K562 (cell line): Measurements from ENCODE around the gene HSPB6. TPM values are rescaled to one million over a fixed set of nuclear protein-coding genes. Genes with fewer than 3 reads are reported as not detected.

Experiments
- CHD4 ChIP-seq: fragments of 200-600 bp; sonication (generic); IDR thresholded peaks from 3 replicates; pipeline ENCODE4 v1.6.1; 2012; ENCODE audit warnings: low read depth, mild to moderate bottlenecking, mixed read lengths, low read length, inconsistent platforms; ENCODE audit not compliant: insufficient read depth, insufficient replicate concordance, poor library complexity, severe bottlenecking
- CXXC5 ChIP-seq: fragments of 250-450 bp; sonication (Bioruptor Pico); IDR thresholded peaks from 2 replicates; pipeline ENCODE4 v1.8.0; 2022; ENCODE audit warnings: inconsistent platforms, mild to moderate bottlenecking, moderate library complexity
- E2F4 ChIP-seq: sonication (generic); formaldehyde crosslinking; IDR thresholded peaks from 2 replicates; pipeline ENCODE4 v1.8.0; 2022; ENCODE audit warnings: mild to moderate bottlenecking, low read depth, missing genetic modification reagents
- ELF2 ChIP-seq: fragments of 250-450 bp; sonication (Bioruptor Pico); IDR thresholded peaks from 2 replicates; pipeline ENCODE4 v1.5.0; 2021; ENCODE audit warnings: mild to moderate bottlenecking
- EP300 ChIP-seq: IDR thresholded peaks from 2 replicates; pipeline ENCODE4 v1.6.1; 2012; ENCODE audit warnings: low read length, improper control_type of control experiment
- FOXK2 ChIP-seq, 2 experiments: fragments of 450-650 bp; IDR thresholded peaks in 1 of 2; conservative IDR thresholded peaks in 1 of 2; 2 replicates each; pipeline ENCODE4 v1.6.1; 2016; ENCODE audit warnings: low read depth in 2 of 2, mild to moderate bottlenecking in 1 of 2
- GTF2B ChIP-seq: IDR thresholded peaks from 2 replicates; pipeline ENCODE4 v1.6.1; 2011; ENCODE audit not compliant: insufficient read length; ENCODE audit errors: extremely low read depth
- JUND ChIP-seq, 2 experiments: IDR thresholded peaks; 2 replicates in 1 of 2; 3 replicates in 1 of 2; pipeline ENCODE4 v1.6.1; 2011; ENCODE audit warnings: borderline replicate concordance in 2 of 2, low read depth in 2 of 2, low read length in 2 of 2, improper control_type of control experiment in 1 of 2, missing biosample characterization in 1 of 2, missing genetic modification characterization in 1 of 2, missing genetic modification reagents in 1 of 2
- NR2C1 ChIP-seq, 2 experiments: fragments of 450-650 bp; IDR thresholded peaks; 2 replicates each; pipeline ENCODE4 v1.6.1; 2017; ENCODE audit warnings: mild to moderate bottlenecking in 2 of 2, antibody characterized with exemption in 1 of 2, inconsistent platforms in 1 of 2, missing compliant biosample characterization in 1 of 2, missing genetic modification characterization in 1 of 2
- POU5F1 ChIP-seq: fragments of 150-350 bp; IDR thresholded peaks from 2 replicates; pipeline ENCODE4 v1.6.1; 2014; ENCODE audit warnings: borderline replicate concordance, low read length, low read depth, mild to moderate bottlenecking; ENCODE audit not compliant: partially characterized antibody
- SFPQ ChIP-seq: fragments of 200-400 bp; formaldehyde crosslinking; IDR thresholded peaks from 2 replicates; pipeline ENCODE4 v1.6.1; 2017; ENCODE audit warnings: mild to moderate bottlenecking, low read depth, low read length, moderate library complexity
- SP2 ChIP-seq: IDR thresholded peaks from 2 replicates; pipeline ENCODE4 v1.6.1; 2011; ENCODE audit warnings: mild to moderate bottlenecking, low read depth, low read length, moderate library complexity; ENCODE audit not compliant: poor library complexity, severe bottlenecking; ENCODE audit errors: extremely low read depth
- ZNF239 ChIP-seq: fragments of 250-450 bp; sonication (Bioruptor Pico); IDR thresholded peaks from 2 replicates; pipeline ENCODE4 v1.4.0; 2020; ENCODE audit warnings: mild to moderate bottlenecking
- ZNF507 ChIP-seq: conservative IDR thresholded peaks from 2 replicates; pipeline ENCODE4 v1.6.1; 2017; ENCODE audit warnings: missing genetic modification characterization, missing compliant biosample characterization
- polyA plus RNA-seq, 8 experiments: library from polyadenylated mRNA; depleted of rRNA in 4 of 8; stranded (reverse) in 5 of 8; unstranded in 3 of 8; fragments of >200 nt; fragmentation: Nextera tagmentation in 2 of 8; fragmentation: Illumina TruSeq in 1 of 8; extraction: Ambion mirVana in 2 of 8; extraction: Trizol in 1 of 8; gene quantifications; 2 replicates each; pipeline versions ENCODE4 v1.2.1 to v1.2.3, GENCODE V29; 2011 to 2014; ENCODE audit warnings: inconsistent platforms in 1 of 8, missing spikeins in 1 of 8
- total RNA-seq, 7 experiments: library from RNA; depleted of rRNA in 6 of 7; stranded (reverse); fragments of >200 nt in 6 of 7; fragmentation: Illumina TruSeq in 2 of 7; extraction: Trizol in 2 of 7; gene quantifications; 2 replicates each; pipeline versions ENCODE4 v1.2.1 to v1.2.3, GENCODE V29; 2011 to 2021; ENCODE audit warnings: low replicate concordance in 1 of 7
- TF ChIP-seq, protein P1 (sequence below): IDR thresholded peaks from 3 replicates; pipeline ENCODE4 v1.6.1; 2011; ENCODE audit warnings: borderline replicate concordance, mild to moderate bottlenecking, moderate library complexity; ENCODE audit not compliant: insufficient read length; ENCODE audit errors: extremely low read depth
- TF ChIP-seq, protein P2 (sequence below): fragments of 250-450 bp; sonication (Bioruptor Pico); IDR thresholded peaks from 2 replicates; pipeline ENCODE4 v1.5.1; 2021; ENCODE audit warnings: mild to moderate bottlenecking

Gene HSPB6
- total and polyA plus RNA-seq, 9 of the 15 experiments (the other 6 are each of a cell fraction or from before 2014, with no cell fraction given), result 0.55 TPM; not detected in 8

DNA sequence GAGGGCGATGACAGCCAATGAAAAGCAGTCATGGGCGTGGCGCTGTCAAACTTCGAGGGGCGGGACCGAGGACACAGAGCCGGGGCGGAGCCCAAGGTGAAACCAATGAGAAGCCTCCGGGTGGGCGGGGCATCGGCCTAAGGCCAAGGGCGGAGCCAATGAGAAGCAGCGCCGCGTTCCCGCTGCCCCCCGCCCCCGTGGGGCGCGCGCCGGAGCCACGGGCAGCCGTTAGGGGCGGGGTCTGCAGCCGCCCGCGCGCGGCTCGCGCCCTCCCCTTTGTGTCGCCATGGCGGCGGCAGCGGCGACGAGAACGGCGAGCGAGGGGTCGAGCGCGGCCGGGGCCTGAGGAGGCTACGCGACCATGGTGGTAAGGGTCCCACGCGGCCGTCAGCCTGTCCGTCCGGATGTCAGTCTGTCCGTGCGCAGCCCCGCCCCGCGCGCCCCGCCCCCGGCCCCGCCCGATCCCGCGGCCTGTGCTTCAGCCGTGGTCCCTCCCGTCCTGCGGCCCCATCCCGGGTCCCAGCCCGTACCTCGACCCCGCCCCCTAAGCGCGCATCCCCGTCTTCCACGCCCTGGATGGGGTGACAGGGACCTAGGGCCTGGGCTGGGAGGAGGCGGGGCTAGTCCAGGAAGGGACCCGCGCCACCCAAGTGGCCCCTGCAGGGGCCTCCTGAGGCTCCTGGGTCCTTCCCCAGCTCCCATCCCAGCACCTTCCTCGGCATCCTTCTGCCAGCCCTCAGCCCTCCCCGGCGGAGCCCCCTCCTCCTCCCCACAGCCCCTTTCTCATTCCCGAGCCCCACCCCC is 18.7 kb upstream of the HSPB6 start, which contains the start of gene ARHGAP33 (continued):
- TF ChIP-seq GTF2B, result no peak
- TF ChIP-seq ZNF507 (tag), result no peak
- no peak for TF ChIP-seq CHD4
- TF ChIP-seq POU5F1, result no peak
- TF ChIP-seq ELF2 (CRISPR knock-in tag), result no peak
- no peak for TF ChIP-seq SFPQ
- TF ChIP-seq EP300, result peak; percentile 64
- TF ChIP-seq NR2C1 (IDR thresholded peaks at IDR 0.05), result no peak
- no peak for TF ChIP-seq NR2C1 (tag; IDR thresholded peaks at IDR 0.05)
- TF ChIP-seq ZNF239 (CRISPR knock-in tag), result no peak
- no peak for TF ChIP-seq FOXK2 (conservative IDR thresholded peaks at IDR 0.05 in 1 of 2, IDR thresholded peaks at IDR 0.05 in 1 of 2; ENCODE audit: low read depth in 2 of 2)
- TF ChIP-seq JUND (IDR thresholded peaks at IDR 0.05; ENCODE audit: borderline replicate concordance, low read depth, low read length), result no peak
- no peak for TF ChIP-seq JUND (tag; IDR thresholded peaks at IDR 0.05; ENCODE audit: borderline replicate concordance, low read depth, low read length)
- TF ChIP-seq, protein P1, sequence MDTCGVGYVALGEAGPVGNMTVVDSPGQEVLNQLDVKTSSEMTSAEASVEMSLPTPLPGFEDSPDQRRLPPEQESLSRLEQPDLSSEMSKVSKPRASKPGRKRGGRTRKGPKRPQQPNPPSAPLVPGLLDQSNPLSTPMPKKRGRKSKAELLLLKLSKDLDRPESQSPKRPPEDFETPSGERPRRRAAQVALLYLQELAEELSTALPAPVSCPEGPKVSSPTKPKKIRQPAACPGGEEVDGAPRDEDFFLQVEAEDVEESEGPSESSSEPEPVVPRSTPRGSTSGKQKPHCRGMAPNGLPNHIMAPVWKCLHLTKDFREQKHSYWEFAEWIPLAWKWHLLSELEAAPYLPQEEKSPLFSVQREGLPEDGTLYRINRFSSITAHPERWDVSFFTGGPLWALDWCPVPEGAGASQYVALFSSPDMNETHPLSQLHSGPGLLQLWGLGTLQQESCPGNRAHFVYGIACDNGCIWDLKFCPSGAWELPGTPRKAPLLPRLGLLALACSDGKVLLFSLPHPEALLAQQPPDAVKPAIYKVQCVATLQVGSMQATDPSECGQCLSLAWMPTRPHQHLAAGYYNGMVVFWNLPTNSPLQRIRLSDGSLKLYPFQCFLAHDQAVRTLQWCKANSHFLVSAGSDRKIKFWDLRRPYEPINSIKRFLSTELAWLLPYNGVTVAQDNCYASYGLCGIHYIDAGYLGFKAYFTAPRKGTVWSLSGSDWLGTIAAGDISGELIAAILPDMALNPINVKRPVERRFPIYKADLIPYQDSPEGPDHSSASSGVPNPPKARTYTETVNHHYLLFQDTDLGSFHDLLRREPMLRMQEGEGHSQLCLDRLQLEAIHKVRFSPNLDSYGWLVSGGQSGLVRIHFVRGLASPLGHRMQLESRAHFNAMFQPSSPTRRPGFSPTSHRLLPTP, result no peak
- no peak for TF ChIP-seq E2F4 (CRISPR knock-in tag)
- TF ChIP-seq SP2, result peak; percentile 36
- TF ChIP-seq, protein P2, sequence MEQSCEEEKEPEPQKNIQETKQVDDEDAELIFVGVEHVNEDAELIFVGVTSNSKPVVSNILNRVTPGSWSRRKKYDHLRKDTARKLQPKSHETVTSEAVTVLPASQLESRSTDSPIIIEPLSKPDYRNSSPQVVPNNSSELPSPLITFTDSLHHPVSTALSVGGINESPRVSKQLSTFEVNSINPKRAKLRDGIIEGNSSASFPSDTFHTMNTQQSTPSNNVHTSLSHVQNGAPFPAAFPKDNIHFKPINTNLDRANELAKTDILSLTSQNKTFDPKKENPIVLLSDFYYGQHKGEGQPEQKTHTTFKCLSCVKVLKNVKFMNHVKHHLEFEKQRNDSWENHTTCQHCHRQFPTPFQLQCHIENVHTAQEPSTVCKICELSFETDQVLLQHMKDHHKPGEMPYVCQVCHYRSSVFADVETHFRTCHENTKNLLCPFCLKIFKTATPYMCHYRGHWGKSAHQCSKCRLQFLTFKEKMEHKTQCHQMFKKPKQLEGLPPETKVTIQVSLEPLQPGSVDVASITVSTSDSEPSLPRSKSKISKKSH (CRISPR knock-in tag), result no peak
- TF ChIP-seq CXXC5 (CRISPR knock-in tag), result peak; percentile 87
